Measurements from ENCODE around the gene FXYD5. TPM values are rescaled to one million over a fixed set of nuclear protein-coding genes. Genes with fewer than 3 reads are reported as not detected.

The FXYD5 gene
- total RNA-seq, 1 experiment from 2014 or later = 33.6 TPM

DNA sequence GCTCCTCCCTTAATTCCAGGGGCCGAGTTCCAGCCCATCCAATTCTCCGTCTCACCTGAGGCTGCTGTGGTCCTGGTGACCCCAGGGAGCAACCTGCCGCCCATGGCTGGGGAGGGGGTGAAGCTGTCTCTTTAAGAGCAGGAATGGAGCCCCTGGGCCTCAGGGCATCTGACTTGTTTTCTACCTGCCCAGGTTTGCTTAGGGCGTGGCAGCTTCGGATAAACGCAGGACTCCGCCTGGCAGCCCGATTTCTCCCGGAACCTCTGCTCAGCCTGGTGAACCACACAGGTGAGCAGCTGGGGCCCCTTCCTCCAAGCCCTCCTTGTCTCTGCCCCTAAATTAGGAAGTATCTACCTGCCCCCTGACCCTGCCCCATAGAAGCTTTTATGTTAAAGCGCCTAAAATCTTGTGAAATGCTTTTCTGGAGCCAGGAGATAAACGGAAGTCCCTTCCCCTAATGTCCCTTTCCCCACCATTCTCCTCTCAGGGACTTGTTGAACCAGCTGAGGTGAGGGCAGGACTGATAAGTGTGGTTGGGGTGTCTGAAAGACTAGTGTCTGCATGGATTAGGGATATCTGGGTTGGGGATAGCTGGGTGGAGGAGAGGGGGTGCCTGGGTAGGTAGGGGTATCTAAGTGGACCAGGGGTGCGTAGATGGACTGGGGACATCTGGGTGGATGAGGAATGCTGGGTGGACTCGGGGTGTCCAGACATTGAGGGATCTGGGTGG is 38.3 kb upstream of the FXYD5 start:
- ChIA-PET POLR2A (interaction anchor here (0.6 kb wide), 1 partner anchor 569 kb away, joined by 8 read pairs; no protein-coding TSS in a partner anchor), CTCF (interaction anchor here (0.9 kb wide), 1 partner anchor 19 kb away, joined by 3 read pairs; the partner anchor contains the start of gene LGI4)
- in situ Hi-C loops (cut with HindIII; ENCODE audit: low pct_unique_long_range_greater_than_20kb, low sequenced_read_pairs) (no loop called here), intact Hi-C loops (cut with micrococcal nuclease; ENCODE audit: unreplicated experiment) (no loop called here)
- Histone ChIP-seq H3K9me3 (ENCODE audit: control insufficient read depth, insufficient read depth, low read depth, low read length) (no peaks in the 10 kb centered on the region), H3K4me1 (ENCODE audit: control insufficient read depth, insufficient read depth, low read length) (no peaks in the 10 kb centered on the region), H3K27ac (ENCODE audit: low read length) (no peak overlapping the region), H3K4me3 (ENCODE audit: low read depth in 2 of 2, low read length in 2 of 2) (no peak overlapping the region), H3K36me3 (ENCODE audit: control insufficient read depth, insufficient read depth, low read length) (no peaks in the 10 kb centered on the region), H3K27me3 (ENCODE audit: control insufficient read depth, insufficient read depth, low read length) (0 out of 2 replicates have a peak, but pooled peaks cover 2% of the 10 kb centered on the region)
- DNase-seq (ENCODE audit: low read depth, low spot score) = no peak
- ATAC-seq = no peak
- BruUV-seq (replicated peaks) = no TSS peak
- TF ChIP-seq, protein P1, sequence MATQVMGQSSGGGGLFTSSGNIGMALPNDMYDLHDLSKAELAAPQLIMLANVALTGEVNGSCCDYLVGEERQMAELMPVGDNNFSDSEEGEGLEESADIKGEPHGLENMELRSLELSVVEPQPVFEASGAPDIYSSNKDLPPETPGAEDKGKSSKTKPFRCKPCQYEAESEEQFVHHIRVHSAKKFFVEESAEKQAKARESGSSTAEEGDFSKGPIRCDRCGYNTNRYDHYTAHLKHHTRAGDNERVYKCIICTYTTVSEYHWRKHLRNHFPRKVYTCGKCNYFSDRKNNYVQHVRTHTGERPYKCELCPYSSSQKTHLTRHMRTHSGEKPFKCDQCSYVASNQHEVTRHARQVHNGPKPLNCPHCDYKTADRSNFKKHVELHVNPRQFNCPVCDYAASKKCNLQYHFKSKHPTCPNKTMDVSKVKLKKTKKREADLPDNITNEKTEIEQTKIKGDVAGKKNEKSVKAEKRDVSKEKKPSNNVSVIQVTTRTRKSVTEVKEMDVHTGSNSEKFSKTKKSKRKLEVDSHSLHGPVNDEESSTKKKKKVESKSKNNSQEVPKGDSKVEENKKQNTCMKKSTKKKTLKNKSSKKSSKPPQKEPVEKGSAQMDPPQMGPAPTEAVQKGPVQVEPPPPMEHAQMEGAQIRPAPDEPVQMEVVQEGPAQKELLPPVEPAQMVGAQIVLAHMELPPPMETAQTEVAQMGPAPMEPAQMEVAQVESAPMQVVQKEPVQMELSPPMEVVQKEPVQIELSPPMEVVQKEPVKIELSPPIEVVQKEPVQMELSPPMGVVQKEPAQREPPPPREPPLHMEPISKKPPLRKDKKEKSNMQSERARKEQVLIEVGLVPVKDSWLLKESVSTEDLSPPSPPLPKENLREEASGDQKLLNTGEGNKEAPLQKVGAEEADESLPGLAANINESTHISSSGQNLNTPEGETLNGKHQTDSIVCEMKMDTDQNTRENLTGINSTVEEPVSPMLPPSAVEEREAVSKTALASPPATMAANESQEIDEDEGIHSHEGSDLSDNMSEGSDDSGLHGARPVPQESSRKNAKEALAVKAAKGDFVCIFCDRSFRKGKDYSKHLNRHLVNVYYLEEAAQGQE (IDR thresholded peaks at IDR 0.05; ENCODE audit: insufficient read depth in 1 of 2, low read depth in 2 of 2, low read length in 1 of 2) = no peak
- no peak for TF ChIP-seq TCF7L2 (IDR thresholded peaks at IDR 0.05; ENCODE audit: low read depth, low read length)
- TF ChIP-seq SIN3A (IDR thresholded peaks at IDR 0.05; ENCODE audit: borderline replicate concordance, insufficient read depth, low read depth, low read length) = no peak
- TF ChIP-seq POLR2AphosphoS5 (IDR thresholded peaks at IDR 0.05; ENCODE audit: low read depth, low read length) = no peak
- TF ChIP-seq, protein P2, sequence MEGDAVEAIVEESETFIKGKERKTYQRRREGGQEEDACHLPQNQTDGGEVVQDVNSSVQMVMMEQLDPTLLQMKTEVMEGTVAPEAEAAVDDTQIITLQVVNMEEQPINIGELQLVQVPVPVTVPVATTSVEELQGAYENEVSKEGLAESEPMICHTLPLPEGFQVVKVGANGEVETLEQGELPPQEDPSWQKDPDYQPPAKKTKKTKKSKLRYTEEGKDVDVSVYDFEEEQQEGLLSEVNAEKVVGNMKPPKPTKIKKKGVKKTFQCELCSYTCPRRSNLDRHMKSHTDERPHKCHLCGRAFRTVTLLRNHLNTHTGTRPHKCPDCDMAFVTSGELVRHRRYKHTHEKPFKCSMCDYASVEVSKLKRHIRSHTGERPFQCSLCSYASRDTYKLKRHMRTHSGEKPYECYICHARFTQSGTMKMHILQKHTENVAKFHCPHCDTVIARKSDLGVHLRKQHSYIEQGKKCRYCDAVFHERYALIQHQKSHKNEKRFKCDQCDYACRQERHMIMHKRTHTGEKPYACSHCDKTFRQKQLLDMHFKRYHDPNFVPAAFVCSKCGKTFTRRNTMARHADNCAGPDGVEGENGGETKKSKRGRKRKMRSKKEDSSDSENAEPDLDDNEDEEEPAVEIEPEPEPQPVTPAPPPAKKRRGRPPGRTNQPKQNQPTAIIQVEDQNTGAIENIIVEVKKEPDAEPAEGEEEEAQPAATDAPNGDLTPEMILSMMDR (IDR thresholded peaks at IDR 0.05) = no peak

DNA sequence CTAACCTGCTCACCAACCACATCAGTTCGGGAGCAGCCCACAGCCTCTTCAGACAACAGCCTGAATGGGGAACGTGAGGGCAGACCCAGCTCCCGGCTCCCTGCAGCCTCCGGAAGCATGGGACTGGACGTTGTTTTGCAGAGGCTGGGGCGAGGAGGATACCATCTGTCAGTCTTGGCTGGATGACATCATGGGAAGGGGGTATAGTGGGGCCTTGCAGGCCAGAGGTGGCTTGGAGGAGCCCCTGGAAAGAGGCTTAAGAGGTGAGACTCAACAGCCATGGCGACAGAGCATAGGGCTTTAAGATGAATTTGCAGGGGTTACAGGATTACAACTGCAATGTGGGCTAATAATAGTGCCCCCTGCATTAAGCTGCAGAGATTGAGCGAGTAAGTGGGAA is 37.4 kb upstream of the FXYD5 start:
- Histone ChIP-seq H3K36me3 (ENCODE audit: control insufficient read depth, insufficient read depth, low read length) (no peaks in the 10 kb centered on the region), H3K9me3 (ENCODE audit: control insufficient read depth, insufficient read depth, low read depth, low read length) (no peaks in the 10 kb centered on the region), H3K4me1 (ENCODE audit: control insufficient read depth, insufficient read depth, low read length) (no peaks in the 10 kb centered on the region), H3K27ac (ENCODE audit: low read length) (no peak overlapping the region), H3K27me3 (ENCODE audit: control insufficient read depth, insufficient read depth, low read length) (0 out of 2 replicates have a peak, but pooled peaks cover 2% of the 10 kb centered on the region), H3K4me3 (ENCODE audit: low read depth in 2 of 2, low read length in 2 of 2) (no peak overlapping the region)
- DNase-seq (ENCODE audit: low read depth, low spot score) (no peak), ATAC-seq (no peak; the same call in 1 of the 2 replicates)
- intact Hi-C loops (cut with micrococcal nuclease; ENCODE audit: unreplicated experiment) (no loop called here), in situ Hi-C loops (cut with HindIII; ENCODE audit: low pct_unique_long_range_greater_than_20kb, low sequenced_read_pairs) (no loop called here)
- ChIA-PET POLR2A (no interaction called here), CTCF (interaction anchor here (0.6 to 0.9 kb wide), 3 partner anchors 18 to 226 kb away, joined by 3 to 8 read pairs (median 3); partner anchors contain the start of gene LGI4)
- no TSS peak for BruUV-seq (replicated peaks)
- TF ChIP-seq, protein P1 (IDR thresholded peaks at IDR 0.05; ENCODE audit: insufficient read depth in 1 of 2, low read depth in 2 of 2, low read length in 1 of 2) = no peak
- TF ChIP-seq POLR2AphosphoS5 (IDR thresholded peaks at IDR 0.05; ENCODE audit: low read depth, low read length) = no peak
- TF ChIP-seq, protein P2 (IDR thresholded peaks at IDR 0.05) = no peak
- TF ChIP-seq SIN3A (IDR thresholded peaks at IDR 0.05; ENCODE audit: borderline replicate concordance, insufficient read depth, low read depth, low read length) = no peak
- TF ChIP-seq TCF7L2 (IDR thresholded peaks at IDR 0.05; ENCODE audit: low read depth, low read length) = no peak
